ENCODE data around the gene PCYT2.

DNA sequence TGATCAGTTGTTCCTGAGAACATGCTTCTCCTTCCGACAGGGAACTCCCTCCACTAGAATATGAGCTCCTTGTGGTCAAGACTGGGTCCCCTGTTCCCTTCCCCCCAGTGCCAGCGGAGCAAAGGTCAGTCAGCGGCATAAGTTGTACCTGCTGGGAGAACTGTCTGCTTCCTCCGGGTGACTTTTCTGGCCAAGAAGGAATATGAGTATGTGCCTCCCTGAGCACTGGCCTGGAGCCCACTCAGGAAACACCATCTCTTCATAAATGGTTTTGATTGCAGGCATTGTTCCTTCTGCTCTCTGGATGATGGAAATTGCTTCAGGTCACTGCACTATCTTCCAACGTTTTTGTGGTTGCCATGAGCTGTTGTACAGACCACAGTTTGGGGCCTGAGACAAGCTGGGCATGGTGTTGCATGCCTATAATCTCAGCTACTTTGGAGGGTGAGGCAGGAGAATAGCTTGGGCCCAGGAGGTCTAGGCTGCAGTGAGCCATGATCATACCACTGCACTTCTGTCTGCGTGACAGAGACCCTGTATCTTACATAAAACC is 48.0 kb downstream of the PCYT2 start:
- TF ChIP-seq, protein P1, sequence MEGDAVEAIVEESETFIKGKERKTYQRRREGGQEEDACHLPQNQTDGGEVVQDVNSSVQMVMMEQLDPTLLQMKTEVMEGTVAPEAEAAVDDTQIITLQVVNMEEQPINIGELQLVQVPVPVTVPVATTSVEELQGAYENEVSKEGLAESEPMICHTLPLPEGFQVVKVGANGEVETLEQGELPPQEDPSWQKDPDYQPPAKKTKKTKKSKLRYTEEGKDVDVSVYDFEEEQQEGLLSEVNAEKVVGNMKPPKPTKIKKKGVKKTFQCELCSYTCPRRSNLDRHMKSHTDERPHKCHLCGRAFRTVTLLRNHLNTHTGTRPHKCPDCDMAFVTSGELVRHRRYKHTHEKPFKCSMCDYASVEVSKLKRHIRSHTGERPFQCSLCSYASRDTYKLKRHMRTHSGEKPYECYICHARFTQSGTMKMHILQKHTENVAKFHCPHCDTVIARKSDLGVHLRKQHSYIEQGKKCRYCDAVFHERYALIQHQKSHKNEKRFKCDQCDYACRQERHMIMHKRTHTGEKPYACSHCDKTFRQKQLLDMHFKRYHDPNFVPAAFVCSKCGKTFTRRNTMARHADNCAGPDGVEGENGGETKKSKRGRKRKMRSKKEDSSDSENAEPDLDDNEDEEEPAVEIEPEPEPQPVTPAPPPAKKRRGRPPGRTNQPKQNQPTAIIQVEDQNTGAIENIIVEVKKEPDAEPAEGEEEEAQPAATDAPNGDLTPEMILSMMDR (IDR thresholded peaks at IDR 0.05; ENCODE audit: extremely low read depth in 1 of 2, insufficient read depth in 1 of 2, low read depth in 1 of 2, low read length in 2 of 2), result no peak
- TF ChIP-seq POLR2A (IDR thresholded peaks at IDR 0.05; ENCODE audit: low read depth, low read length) (no peak), POLR2AphosphoS5 (IDR thresholded peaks at IDR 0.05; ENCODE audit: insufficient read depth, low read depth, low read length) (no peak), MYC (IDR thresholded peaks at IDR 0.05; ENCODE audit: low read depth, low read length) (no peak), EZH2 (IDR thresholded peaks at IDR 0.05; ENCODE audit: borderline replicate concordance, low read depth, low read length, severe bottlenecking) (no peak), FOS (IDR thresholded peaks at IDR 0.05; ENCODE audit: borderline replicate concordance, insufficient read depth, low read length) (no peak)
- TF ChIP-seq, protein P2, sequence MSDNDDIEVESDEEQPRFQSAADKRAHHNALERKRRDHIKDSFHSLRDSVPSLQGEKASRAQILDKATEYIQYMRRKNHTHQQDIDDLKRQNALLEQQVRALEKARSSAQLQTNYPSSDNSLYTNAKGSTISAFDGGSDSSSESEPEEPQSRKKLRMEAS (IDR thresholded peaks at IDR 0.05; ENCODE audit: insufficient read depth, insufficient read length), result no peak

All from endothelial cell of umbilical vein (primary cell).